ENCODE results near the gene C2orf42.
"Not testable (repeated sequence)": the region's sequence is repeated elsewhere in the genome, so short reads cannot be mapped to it uniquely, and the experiment has no call there.

The C2orf42 gene

GRCh38 chr2:70140791-70141211 lies 50.0 kb downstream of the C2orf42 start:
- H3K36me3 ChIP-seq = no peaks in the 10 kb centered on the region; the same call in 1 of the 2 replicates
- no peaks in the 10 kb centered on the region for H3K9me3 ChIP-seq (ENCODE audit: severe bottlenecking)
- TF ChIP-seq CTCF (IDR thresholded peaks at IDR 0.05; ENCODE audit: low read depth, low read length) = no peak
- peak overlapping the region; percentile 99 for H3K27ac ChIP-seq
- no peak for DNase-seq
- no peak overlapping the region for H3K4me3 ChIP-seq (ENCODE audit: low read depth, low read length)
- H3K27me3 ChIP-seq (ENCODE audit: insufficient read depth, low read depth, severe bottlenecking) = no peaks in the 10 kb centered on the region

- H3K27ac ChIP-seq; H3K36me3 ChIP-seq; H3K4me3 ChIP-seq (ENCODE audit: low read depth, low read length); H3K9me3 ChIP-seq (ENCODE audit: severe bottlenecking); DNase-seq; H3K27me3 ChIP-seq (ENCODE audit: insufficient read depth, low read depth, severe bottlenecking): not testable (repeated sequence)
Observed at GRCh38 chr2:70134323-70134983, 56.4 kb downstream of the C2orf42 start.

- DNase-seq = no peak
- Histone ChIP-seq H3K27me3 (ENCODE audit: insufficient read depth, low read depth, severe bottlenecking) (no peaks in the 10 kb centered on the region), H3K27ac (no peak overlapping the region), H3K4me3 (ENCODE audit: low read depth, low read length) (no peak overlapping the region), H3K36me3 (no peaks in the 10 kb centered on the region), H3K9me3 (ENCODE audit: severe bottlenecking) (no peaks in the 10 kb centered on the region)
- no peak for TF ChIP-seq CTCF (IDR thresholded peaks at IDR 0.05; ENCODE audit: low read depth, low read length)
Observed at GRCh38 chr2:70133491-70134322, 57.1 kb downstream of the C2orf42 start.

GRCh38 chr2:70133127-70133452 lies 57.7 kb downstream of the C2orf42 start:
- no peak for TF ChIP-seq CTCF (IDR thresholded peaks at IDR 0.05; ENCODE audit: low read depth, low read length)
- DNase-seq = no peak
- no peaks in the 10 kb centered on the region for H3K36me3 ChIP-seq
- no peaks in the 10 kb centered on the region for H3K9me3 ChIP-seq (ENCODE audit: severe bottlenecking)
- H3K27ac ChIP-seq = no peak overlapping the region
- no peaks in the 10 kb centered on the region for H3K27me3 ChIP-seq (ENCODE audit: insufficient read depth, low read depth, severe bottlenecking)
- H3K4me3 ChIP-seq (ENCODE audit: low read depth, low read length) = no peak overlapping the region

GRCh38 chr2:70132244-70133126 lies 58.3 kb downstream of the C2orf42 start:
- Histone ChIP-seq H3K36me3 (no peaks in the 10 kb centered on the region), H3K4me3 (ENCODE audit: low read depth, low read length) (no peak overlapping the region), H3K9me3 (ENCODE audit: severe bottlenecking) (no peaks in the 10 kb centered on the region), H3K27me3 (ENCODE audit: insufficient read depth, low read depth, severe bottlenecking) (no peaks in the 10 kb centered on the region), H3K27ac (no peak overlapping the region)
- DNase-seq = no peak
- no peak for TF ChIP-seq CTCF (IDR thresholded peaks at IDR 0.05; ENCODE audit: low read depth, low read length)

GRCh38 chr2:70131344-70132143 lies 59.3 kb downstream of the C2orf42 start:
- H3K4me3 ChIP-seq (ENCODE audit: low read depth, low read length); H3K9me3 ChIP-seq (ENCODE audit: severe bottlenecking); H3K27ac ChIP-seq; H3K27me3 ChIP-seq (ENCODE audit: insufficient read depth, low read depth, severe bottlenecking); DNase-seq; H3K36me3 ChIP-seq: not testable (repeated sequence)
